Daoy (cell line): ENCODE data around the gene ADORA1. TPM values are rescaled to one million over a fixed set of nuclear protein-coding genes. Genes with fewer than 3 reads are reported as not detected.
A peak's percentile ranks its signal among the peaks of the same experiment; 100 is the strongest.

Experiments
- DNase-seq: peaks from one replicate; pipeline ENCODE4 v3.0.0-alpha.2; 2015; ENCODE audit warnings: low read depth
- total RNA-seq: library from RNA; depleted of rRNA; stranded (reverse); fragments of >200 nt; shearing (Covaris generic); gene quantifications from 2 replicates; pipeline ENCODE4 v1.2.3, GENCODE V29; 2014

The ADORA1 gene
- total RNA-seq, 1 experiment from 2014 or later, result 2.7 TPM

GRCh38 chr1:203140743-203141520, 13.4 kb downstream of the ADORA1 start:
- no peak for DNase-seq

DNA sequence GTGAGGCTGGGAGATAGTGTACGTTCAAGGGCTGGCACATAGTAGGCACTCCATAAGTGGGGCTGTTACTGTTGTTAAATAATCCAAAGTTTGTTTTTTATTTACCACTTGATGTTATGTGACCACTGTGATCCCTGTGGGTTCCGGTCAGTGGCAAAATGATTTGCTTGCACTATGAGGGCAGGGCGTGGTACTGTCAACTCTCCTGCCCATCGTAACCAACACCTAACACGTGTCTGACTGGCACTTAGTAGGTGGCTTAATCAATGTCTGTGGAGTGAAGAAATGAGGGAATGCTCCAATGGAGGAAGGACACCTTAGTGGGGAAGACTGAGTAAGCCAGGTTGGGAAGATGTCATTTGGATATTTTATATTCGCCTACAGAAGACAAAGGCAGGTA, 14.6 kb downstream of the ADORA1 start:
- DNase-seq, result no peak

DNA sequence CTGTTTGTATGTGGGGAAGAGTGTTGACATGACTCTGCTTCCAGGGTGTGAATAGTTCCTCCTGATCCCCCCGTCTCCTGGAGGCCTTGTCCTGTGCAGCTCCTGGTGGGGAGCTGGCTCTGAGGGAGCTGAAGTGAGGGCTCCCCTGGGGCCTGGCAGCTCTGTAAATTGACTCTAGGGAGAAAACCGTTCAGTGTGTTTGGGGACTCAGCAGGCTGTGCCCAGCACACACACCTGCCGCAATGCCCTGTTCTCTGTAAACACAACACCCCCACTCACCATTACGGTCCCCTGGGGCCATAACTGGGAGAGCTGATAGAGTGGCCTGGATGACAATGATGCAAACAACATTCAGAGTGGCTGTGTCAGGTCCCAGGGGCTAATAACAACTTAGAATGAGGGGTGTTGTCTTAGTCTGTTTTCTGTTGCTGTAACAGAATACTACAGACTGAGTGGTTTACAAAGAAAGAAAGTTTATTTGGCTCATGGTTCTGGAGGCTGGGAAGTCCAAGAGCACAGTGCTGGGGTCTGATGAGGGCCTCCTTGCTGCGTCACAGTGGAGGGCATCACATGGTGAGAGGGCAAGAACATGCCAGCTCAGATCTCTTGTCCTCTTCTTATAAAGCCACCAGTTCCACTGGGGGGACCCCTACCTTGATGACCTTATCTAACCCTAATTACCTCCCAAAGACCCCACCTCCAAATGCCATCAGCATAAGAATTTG, 15.3 kb downstream of the ADORA1 start:
- no peak for DNase-seq

DNA sequence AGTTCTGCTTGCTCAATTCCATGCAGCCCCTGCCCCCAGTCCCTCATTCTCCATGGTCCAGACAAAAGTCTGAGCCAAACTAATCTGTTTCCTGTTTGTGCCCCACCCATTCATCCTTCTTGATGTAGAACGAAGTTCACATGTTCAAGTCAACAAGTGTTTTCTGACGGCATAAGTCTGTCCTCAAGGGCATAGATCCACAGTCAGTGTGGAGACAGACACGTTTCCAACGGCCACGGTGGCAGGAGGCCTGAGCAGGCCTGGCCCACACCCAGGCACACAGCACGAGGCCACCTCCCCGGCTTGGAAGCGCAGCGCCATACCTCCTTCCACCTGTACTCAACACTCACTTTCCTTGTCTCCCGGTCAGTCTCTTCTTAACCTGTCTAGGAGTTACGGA, 16.1 kb downstream of the ADORA1 start:
- no peak for DNase-seq

- peak; percentile 51 for DNase-seq
Observed at GRCh38 chr1:203144661-203145060, 17.1 kb downstream of the ADORA1 start.

DNA sequence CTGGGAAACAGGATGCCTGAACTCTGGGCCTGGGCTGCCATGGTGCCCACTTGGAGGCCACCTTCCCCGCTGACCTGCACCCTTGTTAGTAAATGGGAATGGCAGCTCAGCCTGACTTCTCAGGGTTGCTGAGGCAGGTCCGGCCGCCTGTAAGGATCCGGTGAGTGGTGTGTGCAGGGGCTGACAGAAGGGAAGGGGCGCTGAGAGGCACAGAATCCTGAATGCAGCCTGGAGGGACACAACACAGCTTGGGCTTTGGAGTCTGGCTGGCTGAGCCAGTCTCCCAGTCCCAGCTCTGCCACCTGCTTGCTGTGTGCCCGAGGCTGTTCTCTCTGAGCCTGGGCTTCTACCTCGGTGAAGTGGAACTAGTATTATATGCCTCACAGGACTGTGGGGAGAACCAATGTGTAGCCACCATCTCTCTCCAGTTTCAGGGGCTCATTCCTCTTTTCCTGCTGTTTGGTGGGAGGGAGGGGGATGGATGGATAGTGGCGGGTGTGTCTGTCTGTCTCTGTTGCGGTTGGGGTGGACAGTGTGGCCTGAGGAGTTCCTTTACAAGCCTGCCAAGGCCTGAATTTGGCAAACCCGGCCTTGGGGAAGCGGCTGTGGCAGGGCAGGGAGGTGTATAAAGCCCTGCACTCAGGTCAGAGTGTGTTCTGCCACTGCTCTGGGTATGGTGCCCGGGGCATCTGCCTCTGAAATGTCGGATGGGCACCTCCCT, 18.0 kb downstream of the ADORA1 start:
- DNase-seq, result no peak

DNA sequence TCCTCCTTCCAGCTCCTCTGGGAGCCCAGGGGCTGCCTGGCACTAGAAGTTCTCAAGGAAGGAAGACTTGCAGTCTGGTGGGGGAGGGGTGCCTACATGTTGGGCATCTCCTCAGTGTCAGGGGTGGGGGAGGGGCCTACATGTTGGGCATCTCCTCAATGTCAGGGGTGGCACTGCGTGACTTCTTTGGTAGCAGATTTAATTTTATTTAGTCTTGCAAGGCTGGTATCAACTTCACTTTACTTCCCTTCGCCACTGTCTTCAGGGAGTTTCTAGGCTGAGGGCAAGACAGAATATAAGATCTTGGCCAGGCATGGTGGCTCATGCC, 18.5 kb downstream of the ADORA1 start:
- DNase-seq, result no peak

GRCh38 chr1:203146537-203146936, 19.0 kb downstream of the ADORA1 start:
- DNase-seq, result no peak

DNA sequence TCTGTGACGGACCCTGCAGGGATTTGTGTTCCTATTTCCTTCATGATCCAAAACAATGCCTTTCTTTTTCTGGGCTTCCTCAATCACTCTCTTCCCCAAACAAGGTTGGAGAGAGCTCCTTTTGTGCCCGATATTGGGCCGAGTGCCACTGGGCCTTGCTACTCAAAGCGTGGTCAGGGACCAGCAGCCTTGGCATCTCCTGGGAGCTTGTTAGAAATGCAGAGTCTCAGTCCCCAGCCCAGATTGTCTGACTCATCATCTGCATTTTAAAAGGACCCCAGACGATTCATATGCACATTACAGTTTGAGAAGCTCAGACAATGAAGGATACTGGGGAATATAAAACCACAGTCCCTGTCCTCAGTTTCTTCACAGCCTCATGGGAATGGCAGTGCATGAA, 19.9 kb downstream of the ADORA1 start:
- DNase-seq, result no peak

DNA sequence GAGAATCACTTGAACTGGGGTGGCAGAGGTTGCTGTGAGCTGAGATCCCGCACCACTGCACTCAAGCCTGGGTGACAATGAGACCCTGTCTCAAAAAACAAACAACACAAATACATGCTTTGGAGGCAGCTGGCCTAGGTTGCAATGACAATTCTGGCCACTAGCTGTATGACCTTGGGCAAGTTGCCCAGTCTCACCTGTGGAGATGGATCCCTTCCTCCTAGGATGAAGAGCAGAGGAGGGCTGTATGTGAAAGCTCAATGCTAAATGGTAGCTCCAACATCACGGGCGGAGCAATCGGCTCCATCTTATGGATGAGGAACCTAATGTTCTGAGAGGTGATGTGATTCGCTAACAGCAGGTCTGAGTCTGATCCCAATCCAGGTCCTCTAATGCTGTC, 20.6 kb downstream of the ADORA1 start:
- no peak for DNase-seq

- DNase-seq, result no peak
Observed at GRCh38 chr1:203148579-203148978, 21.1 kb downstream of the ADORA1 start.

- DNase-seq, result no peak
Observed at GRCh38 chr1:203149188-203149840, 21.8 kb downstream of the ADORA1 start.

- DNase-seq, result no peak
Observed at GRCh38 chr1:203150511-203151297, 23.2 kb downstream of the ADORA1 start.

DNA sequence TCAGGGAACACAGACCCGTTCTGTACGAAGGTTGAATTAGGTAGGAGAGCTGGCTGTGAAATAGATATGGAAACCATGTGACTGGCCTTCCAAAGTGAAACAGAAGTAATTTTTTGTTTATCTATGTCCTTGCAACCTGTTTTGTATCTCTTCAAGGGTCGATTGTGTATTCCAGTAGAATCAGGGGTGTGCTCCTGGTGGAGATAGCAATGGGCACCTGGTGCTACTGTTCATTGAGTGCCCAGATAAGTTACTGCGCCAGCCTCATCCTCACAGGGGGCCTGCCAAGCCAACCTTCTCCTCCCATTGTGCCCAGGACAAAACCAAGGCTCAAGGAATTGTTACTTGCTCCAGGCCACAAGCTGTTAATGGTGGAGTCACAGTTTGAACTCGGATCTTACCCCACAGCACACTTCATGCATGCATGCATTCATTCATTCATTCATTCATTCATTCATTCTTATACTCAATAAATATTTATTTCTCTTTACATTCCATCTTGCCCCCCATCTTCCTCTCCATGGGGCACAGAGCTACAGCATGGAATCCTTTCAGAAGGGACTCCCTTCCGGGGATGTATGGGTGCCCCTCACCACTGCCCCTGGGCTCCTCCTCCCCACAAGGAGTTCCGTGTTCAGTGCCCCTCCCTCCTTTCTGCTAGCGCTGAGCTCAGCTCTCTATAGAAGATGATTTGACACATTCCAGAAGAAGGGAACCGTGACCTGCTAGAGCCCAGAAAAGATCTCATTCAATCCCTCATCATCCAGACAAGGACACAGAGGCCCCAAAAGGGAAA, 24.0 kb downstream of the ADORA1 start:
- DNase-seq, result peak; percentile 48

DNA sequence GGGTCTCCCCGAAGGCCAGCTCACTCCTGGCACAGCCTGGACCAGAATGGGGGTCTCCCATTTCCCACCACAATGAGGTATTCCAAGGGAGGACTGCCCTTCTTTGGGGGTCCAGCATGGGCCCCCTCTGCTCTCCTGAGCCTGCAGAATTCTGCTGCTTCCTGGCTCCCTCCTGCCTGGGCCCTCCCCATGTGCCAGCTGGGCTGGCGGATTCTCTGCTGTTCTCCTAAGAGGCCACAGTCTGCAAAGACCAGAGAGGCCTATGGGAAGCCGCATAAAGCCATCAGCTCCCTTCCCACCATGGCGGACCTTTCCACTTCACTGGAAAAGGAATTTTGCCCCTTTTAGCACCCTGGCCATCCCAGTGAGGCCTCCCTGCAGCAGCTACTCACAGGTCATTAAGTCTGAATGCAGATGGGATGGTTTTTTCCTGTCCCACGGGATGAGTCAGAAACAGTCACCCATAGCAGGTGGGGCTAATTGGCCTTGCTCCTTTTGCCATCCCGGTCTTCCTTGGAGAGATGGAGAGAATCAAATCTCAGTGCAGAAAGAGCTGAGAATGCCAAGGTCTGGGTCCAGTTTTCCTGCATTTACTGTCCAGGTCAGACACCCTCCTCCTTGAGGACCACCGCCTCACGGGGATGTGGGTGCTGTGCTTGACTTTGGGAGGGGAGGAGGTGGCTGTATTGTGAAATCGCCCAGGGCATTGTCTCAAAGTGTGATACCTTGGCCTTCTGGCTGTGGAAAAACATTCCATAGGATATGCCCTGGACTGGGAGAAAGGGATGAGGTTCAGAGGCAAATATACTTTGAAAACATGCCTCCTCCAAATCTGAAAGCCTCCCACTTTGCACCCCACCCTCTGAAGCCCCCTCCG, 24.9 kb downstream of the ADORA1 start:
- peak; percentile 91 for DNase-seq

DNA sequence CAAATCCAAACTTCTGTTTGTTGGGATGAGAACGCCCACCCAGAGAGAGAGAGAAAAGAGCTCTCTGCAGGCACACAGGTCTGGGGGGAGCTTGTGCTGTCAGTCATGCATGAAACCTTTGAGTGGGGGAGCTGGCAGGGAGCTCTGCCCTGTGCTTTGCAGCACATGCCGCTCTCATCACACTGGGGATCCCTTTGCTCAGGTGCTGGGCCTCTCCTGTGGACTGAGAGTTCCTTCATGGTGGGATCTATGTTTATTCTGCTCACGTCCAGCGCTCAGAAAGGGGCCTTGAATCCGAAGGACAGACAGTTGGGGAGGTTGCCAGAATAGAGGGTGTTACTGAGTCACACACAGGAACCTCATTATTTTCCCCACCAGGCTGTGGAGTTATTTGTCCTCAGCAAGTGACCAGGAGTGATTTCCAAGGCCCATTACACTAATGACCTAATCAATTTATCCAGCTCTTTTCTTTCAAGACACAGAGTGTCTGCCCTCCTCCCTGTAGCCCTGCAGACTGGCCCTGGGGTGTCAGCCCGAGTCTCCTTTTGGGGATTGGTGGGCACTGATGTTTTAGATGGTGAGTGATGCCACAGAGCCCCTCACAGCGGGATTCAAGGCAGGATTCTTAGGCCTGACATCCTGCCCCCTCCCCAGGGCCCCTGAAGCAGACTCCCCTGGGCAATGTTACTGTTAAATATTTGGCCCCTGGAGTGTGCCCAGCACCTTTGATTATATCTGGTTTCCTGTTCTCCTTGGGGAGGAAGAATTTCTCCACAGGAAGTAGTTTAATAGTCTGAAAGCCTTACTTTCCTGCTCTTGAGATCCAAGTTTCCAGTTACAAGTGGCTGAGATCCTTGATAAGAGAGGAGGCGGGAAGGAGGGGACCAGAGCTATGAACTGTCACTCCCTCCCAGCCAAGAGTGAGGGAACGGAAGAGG, 25.8 kb downstream of the ADORA1 start:
- DNase-seq, result peak; percentile 72

DNA sequence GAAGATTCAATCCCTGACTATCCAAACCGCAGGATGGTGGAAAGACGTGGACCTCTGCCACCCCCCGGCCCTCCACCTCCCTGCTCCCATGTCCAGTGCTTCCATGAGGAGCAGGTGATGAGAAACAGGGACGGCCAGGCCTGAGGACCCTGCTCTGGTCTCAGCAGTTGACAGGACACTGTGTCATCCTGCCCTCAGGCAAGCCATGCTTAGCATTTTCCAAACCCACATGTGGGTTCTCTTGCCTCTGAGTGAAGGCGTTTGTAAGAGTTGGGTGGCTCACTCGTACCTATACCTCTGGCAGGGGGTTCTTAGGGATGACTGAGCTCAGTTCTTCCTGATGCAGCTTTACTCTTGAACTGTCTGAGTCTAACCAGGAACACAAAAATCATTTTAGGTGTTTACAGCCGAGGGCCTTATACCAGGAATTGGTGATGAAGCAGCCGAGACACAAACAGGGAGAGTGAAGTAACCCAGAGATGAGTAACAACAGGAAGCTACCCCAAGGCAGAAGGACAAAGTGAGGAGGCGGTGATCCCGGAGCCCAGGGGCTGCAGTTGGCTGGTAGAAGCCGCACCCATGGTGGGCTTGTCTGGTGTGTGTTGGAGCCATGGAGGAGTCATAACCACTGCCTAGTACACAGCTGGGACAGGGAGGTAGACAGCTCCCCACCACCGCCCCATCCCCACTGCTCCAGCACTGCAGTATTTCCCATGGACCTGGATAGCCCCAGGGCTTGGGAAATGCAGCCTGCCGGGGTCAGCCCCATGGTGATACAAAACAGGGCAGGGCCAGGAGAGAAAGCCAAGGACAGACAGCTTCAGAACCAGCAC, 26.7 kb downstream of the ADORA1 start:
- DNase-seq, result peak; percentile 80

DNA sequence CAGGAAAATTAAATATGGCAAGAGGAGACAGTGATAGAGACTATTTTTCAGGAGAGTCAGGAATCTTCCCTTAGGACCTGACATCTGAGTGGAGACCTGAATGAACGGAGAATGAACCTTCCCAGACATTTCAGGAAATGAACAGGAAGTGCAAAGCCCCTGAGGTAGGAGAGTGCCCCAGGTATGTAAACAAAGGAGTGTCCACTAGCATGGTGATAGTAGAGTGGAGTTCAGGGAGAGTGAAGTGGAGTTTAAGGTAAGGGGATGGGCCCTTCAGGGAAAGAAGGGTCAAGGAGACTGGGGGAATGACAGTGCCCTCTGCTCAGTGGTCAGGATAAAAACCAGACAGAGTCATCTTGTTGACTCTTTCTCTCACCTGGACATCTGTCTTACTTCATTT, 28.8 kb downstream of the ADORA1 start:
- no peak for DNase-seq
